Astrocyte (in vitro differentiated cells and primary cell): ENCODE measurements around the gene ZBTB16. TPM values are rescaled to one million over a fixed set of nuclear protein-coding genes. Genes with fewer than 3 reads are reported as not detected.
A peak's percentile ranks its signal among the peaks of the same experiment; 100 is the strongest.

ENCODE experiments used
- DNase-seq: peaks from one replicate; pipeline ENCODE4 v3.0.0-alpha.2; 2010; ENCODE audit warnings: low read depth
- FAIRE-seq: peaks from 2 replicates; lab custom pipeline; 2011; peaks lifted over from hg19 to GRCh38; lab: Jason Lieb, UNC
- H2AFZ ChIP-seq: 2 replicates; pipeline ENCODE4 v1.6.0; 2012; ENCODE audit warnings: low read depth, low read length, inconsistent platforms
- H3K27ac ChIP-seq: 2 replicates; pipeline ENCODE4 v1.5.1; 2011; ENCODE audit warnings: low read depth, low read length, inconsistent platforms
- H3K27me3 ChIP-seq: 2 replicates; pipeline ENCODE4 v1.6.0; 2011; ENCODE audit warnings: low read length, inconsistent platforms; ENCODE audit not compliant: insufficient read depth
- H3K36me3 ChIP-seq: 2 replicates; pipeline ENCODE4 v1.5.1; 2011; ENCODE audit warnings: low read length, inconsistent platforms; ENCODE audit not compliant: insufficient read depth
- H3K4me1 ChIP-seq: 2 replicates; pipeline ENCODE4 v1.5.1; 2011; ENCODE audit warnings: low read length, inconsistent platforms; ENCODE audit not compliant: insufficient read depth
- H3K4me2 ChIP-seq: 2 replicates; pipeline ENCODE4 v1.6.0; 2012; ENCODE audit warnings: low read length, inconsistent platforms
- H3K4me3 ChIP-seq: 2 replicates; pipeline ENCODE4 v1.5.1; 2011; ENCODE audit warnings: low read depth, mild to moderate bottlenecking, low read length, inconsistent platforms; ENCODE audit not compliant: insufficient read depth
- H3K79me2 ChIP-seq: 2 replicates; pipeline ENCODE4 v1.6.0; 2012; ENCODE audit warnings: mild to moderate bottlenecking, low read length, inconsistent platforms; ENCODE audit not compliant: insufficient read depth
- H3K9ac ChIP-seq: 2 replicates; pipeline ENCODE4 v1.6.0; 2012; ENCODE audit warnings: mild to moderate bottlenecking, low read length, inconsistent platforms
- H3K9me3 ChIP-seq: 2 replicates; pipeline ENCODE4 v1.5.1; 2012; ENCODE audit warnings: low read depth, mild to moderate bottlenecking, low read length, inconsistent platforms; ENCODE audit not compliant: insufficient read depth
- H4K20me1 ChIP-seq: 2 replicates; pipeline ENCODE4 v1.6.0; 2012; ENCODE audit warnings: low read length, inconsistent platforms; ENCODE audit not compliant: insufficient read depth
- H3K27ac Mint-ChIP-seq: one replicate; pipeline ENCODE4 v1.8.0; 2021; ENCODE audit warnings: mild to moderate bottlenecking, mixed read lengths; ENCODE audit not compliant: unreplicated experiment
- H3K27me3 Mint-ChIP-seq: one replicate; pipeline ENCODE4 v1.8.0; 2021; ENCODE audit warnings: low read depth, mixed read lengths; ENCODE audit not compliant: unreplicated experiment
- H3K36me3 Mint-ChIP-seq: one replicate; pipeline ENCODE4 v1.8.0; 2021; ENCODE audit warnings: low read depth, mixed read lengths; ENCODE audit not compliant: unreplicated experiment
- H3K4me1 Mint-ChIP-seq: one replicate; pipeline ENCODE4 v1.8.0; 2021; ENCODE audit warnings: low read depth, mixed read lengths; ENCODE audit not compliant: unreplicated experiment
- H3K4me3 Mint-ChIP-seq: one replicate; pipeline ENCODE4 v1.8.0; 2021; ENCODE audit warnings: mild to moderate bottlenecking, moderate library complexity, mixed read lengths; ENCODE audit not compliant: unreplicated experiment
- H3K9me3 Mint-ChIP-seq: one replicate; pipeline ENCODE4 v1.8.0; 2021; ENCODE audit warnings: mild to moderate bottlenecking, mixed read lengths; ENCODE audit not compliant: unreplicated experiment
- CTCF ChIP-seq: IDR thresholded peaks from 2 replicates; pipeline ENCODE4 v1.5.1; 2011; ENCODE audit warnings: low read depth, mild to moderate bottlenecking, inconsistent platforms, low read length, moderate library complexity; ENCODE audit not compliant: insufficient read depth
- EZH2 ChIP-seq: IDR thresholded peaks from 2 replicates; pipeline ENCODE4 v1.6.1; 2012; ENCODE audit warnings: mild to moderate bottlenecking, low read length, inconsistent platforms; ENCODE audit not compliant: insufficient read depth
- total RNA-seq: library from RNA; stranded (reverse); gene quantifications from 2 replicates; pipeline ENCODE4 v1.2.1, GENCODE V29; 2021

ZBTB16 gene
- total RNA-seq, 1 donor from 2014 or later: 0.50 TPM

- Histone ChIP-seq H4K20me1 (no peaks in the 10 kb centered on the region), H3K79me2 (peaks cover 6% of the 10 kb centered on the region), H3K9ac (peak overlapping the region; percentile 77), H2AFZ (no peak overlapping the region), H3K36me3 (no peaks in the 10 kb centered on the region), H3K27me3 (no peaks in the 10 kb centered on the region), H3K27ac (peak overlapping the region; percentile 99), H3K4me3 (no peak overlapping the region), H3K9me3 (no peaks in the 10 kb centered on the region), H3K4me1 (peaks cover 51% of the 10 kb centered on the region), H3K4me2 (peak overlapping the region; percentile 72)
- Mint-ChIP-seq H3K4me1 (peaks cover 72% of the 10 kb centered on the region), H3K4me3 (peak overlapping the region; percentile 67), H3K27me3 (no peaks in the 10 kb centered on the region), H3K9me3 (no peaks in the 10 kb centered on the region), H3K36me3 (no peaks in the 10 kb centered on the region), H3K27ac (peak overlapping the region; percentile 100)
- no peak for TF ChIP-seq EZH2
- no peak for TF ChIP-seq CTCF
- FAIRE-seq: peak; percentile 94
- peak; percentile 93 for DNase-seq
Observed at GRCh38 chr11:114291842-114292680, 232.6 kb downstream of the ZBTB16 start.

GRCh38 chr11:114293201-114293711, 233.7 kb downstream of the ZBTB16 start:
- no peak overlapping the region for H3K4me3 ChIP-seq
- H3K36me3 ChIP-seq: peaks cover 5% of the 10 kb centered on the region
- Mint-ChIP-seq H3K27me3 (no peaks in the 10 kb centered on the region), H3K4me1 (peaks cover 70% of the 10 kb centered on the region), H3K4me3 (peak overlapping the region; percentile 24), H3K27ac (peak overlapping the region; percentile 100), H3K36me3 (peaks cover 8% of the 10 kb centered on the region), H3K9me3 (no peaks in the 10 kb centered on the region)
- H4K20me1 ChIP-seq: no peaks in the 10 kb centered on the region
- no peaks in the 10 kb centered on the region for H3K27me3 ChIP-seq
- FAIRE-seq (peak; percentile 87), DNase-seq (no peak)
- H3K27ac ChIP-seq: peak overlapping the region; percentile 99
- peaks cover 55% of the 10 kb centered on the region for H3K4me1 ChIP-seq
- H3K79me2 ChIP-seq: peaks cover 18% of the 10 kb centered on the region
- peak overlapping the region; percentile 77 for H3K9ac ChIP-seq
- H2AFZ ChIP-seq: no peak overlapping the region
- H3K4me2 ChIP-seq: peak overlapping the region; percentile 72
- no peaks in the 10 kb centered on the region for H3K9me3 ChIP-seq
- no peak for TF ChIP-seq EZH2
- TF ChIP-seq CTCF: no peak
